HG02610 (cell line): Measurements from ENCODE around the gene PDCD1.
"Not testable (repeated sequence)": the region's sequence is repeated elsewhere in the genome, so short reads cannot be mapped to it uniquely, and the experiment has no call there.

Source experiments
- ATAC-seq: cut with Tn5 transposase; IDR thresholded peaks from one replicate; pipeline ENCODE4 v1.9.1; 2021; ENCODE audit warnings: mild to moderate bottlenecking, moderate library complexity; ENCODE audit not compliant: unreplicated experiment

Gene PDCD1

GRCh38 chr2:241801611-241802420 is 56.9 kb downstream of the PDCD1 start:
- ATAC-seq: no peak

DNA sequence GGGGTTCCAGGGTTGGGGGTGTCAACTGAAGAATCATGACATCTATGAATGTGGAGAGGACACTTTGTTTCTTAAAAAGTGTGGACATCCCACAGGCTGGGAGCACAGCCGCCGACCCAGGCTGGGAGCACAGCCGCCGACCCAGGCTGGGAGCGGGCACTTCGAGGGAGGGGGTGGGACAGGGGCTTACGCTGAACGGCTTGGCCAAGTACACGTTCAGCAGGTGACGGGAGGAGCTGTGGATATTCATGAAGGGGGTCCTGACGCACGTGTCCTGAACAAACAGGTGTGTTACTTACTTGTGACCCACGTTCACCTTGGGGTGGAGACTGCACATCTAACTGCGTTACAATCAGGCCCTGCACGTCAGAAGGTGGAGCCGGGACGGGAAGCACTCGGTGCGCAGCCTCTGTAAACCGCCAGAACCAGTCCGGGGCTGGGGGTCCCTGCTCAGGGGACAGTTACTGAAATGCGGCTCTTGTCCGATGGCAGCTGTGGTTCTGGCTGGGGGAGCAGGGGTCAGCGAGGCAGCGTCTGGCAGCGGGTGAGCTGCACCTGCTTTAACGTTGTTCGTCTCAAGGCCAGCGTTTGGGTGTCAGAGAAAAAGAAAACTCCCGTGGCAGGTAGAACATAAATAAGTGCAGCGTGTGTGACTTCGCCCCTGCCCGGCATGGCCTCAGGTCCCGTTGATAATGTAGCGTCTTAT is 58.3 kb downstream of the PDCD1 start:
- not testable (repeated sequence) for ATAC-seq
